ENCODE measurements around the gene CFAP69. TPM values are rescaled to one million over a fixed set of nuclear protein-coding genes. Genes with fewer than 3 reads are reported as not detected.

Gene CFAP69
- total RNA-seq, 1 experiment from 2014 or later: 15.0 TPM

DNA sequence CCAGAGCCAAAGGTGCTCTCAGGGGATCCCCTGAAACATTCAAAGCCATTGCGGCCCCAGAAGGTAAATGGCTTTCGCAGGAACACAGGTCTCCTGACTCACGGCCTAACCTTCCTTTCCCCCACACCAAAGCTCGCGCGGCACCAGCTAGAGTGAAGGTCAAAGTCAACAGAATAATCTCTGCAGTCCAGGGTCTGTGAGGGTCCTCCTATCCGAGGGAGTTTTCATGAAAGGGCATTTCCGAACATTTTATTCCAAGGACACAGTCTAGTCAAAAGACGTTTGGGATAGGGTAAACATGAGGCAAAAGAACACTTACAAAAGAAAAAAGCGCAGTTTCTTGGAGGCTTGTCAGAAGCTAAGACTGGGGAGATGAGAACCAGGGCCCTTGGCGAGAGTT, 34.0 kb upstream of the CFAP69 start:
- Histone ChIP-seq H3K4me1 (replicated peaks; ENCODE audit: insufficient read depth) (peaks cover 9% of the 10 kb centered on the region), H3K27me3 (ENCODE audit: insufficient read depth, low read depth) (no peaks in the 10 kb centered on the region), H3K36me3 (ENCODE audit: low read depth) (no peaks in the 10 kb centered on the region), H3K9me3 (ENCODE audit: insufficient read depth, low read depth) (no peaks in the 10 kb centered on the region), H2AFZ (peak overlapping the region; percentile 98), H3K4me3 (peak overlapping the region; percentile 94), H3K4me2 (peak overlapping the region; percentile 97), H3K27ac (no peak overlapping the region), H3K79me2 (ENCODE audit: low read depth) (no peaks in the 10 kb centered on the region), H3K9me2 (ENCODE audit: insufficient read depth) (no peaks in the 10 kb centered on the region), H3F3A (ENCODE audit: insufficient read depth, low read depth) (no peaks in the 10 kb centered on the region), H4K20me1 (ENCODE audit: insufficient read depth) (no peaks in the 10 kb centered on the region)
- TSS peak; percentile 98 for BruUV-seq (replicated peaks)
- ChIA-PET POLR2A (ENCODE audit: unreplicated experiment) (interaction anchor here (0.6 to 0.8 kb wide), 2 partner anchors 23 to 32 kb away, joined by 5 to 6 read pairs; no protein-coding TSS in a partner anchor), CTCF (interaction anchor here (0.7 to 1.3 kb wide), 6 partner anchors 23 to 217 kb away, joined by 3 to 20 read pairs (median 4); partner anchors contain the start of gene STEAP1)
- peak in 1 of 2 experiments; percentile 9 for DNase-seq
- intact Hi-C loops (cut with micrococcal nuclease; ENCODE audit: unreplicated experiment): loop anchor here (1.0 to 2.0 kb wide), 3 partner anchors 30 to 57 kb away; partner anchors contain the start of genes CFAP69 and STEAP1
- TF ChIP-seq, protein P1, sequence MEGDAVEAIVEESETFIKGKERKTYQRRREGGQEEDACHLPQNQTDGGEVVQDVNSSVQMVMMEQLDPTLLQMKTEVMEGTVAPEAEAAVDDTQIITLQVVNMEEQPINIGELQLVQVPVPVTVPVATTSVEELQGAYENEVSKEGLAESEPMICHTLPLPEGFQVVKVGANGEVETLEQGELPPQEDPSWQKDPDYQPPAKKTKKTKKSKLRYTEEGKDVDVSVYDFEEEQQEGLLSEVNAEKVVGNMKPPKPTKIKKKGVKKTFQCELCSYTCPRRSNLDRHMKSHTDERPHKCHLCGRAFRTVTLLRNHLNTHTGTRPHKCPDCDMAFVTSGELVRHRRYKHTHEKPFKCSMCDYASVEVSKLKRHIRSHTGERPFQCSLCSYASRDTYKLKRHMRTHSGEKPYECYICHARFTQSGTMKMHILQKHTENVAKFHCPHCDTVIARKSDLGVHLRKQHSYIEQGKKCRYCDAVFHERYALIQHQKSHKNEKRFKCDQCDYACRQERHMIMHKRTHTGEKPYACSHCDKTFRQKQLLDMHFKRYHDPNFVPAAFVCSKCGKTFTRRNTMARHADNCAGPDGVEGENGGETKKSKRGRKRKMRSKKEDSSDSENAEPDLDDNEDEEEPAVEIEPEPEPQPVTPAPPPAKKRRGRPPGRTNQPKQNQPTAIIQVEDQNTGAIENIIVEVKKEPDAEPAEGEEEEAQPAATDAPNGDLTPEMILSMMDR (conservative IDR thresholded peaks at IDR 0.05): no peak
- no peak for TF ChIP-seq EZH2 (IDR thresholded peaks at IDR 0.05; ENCODE audit: low read depth)

DNA sequence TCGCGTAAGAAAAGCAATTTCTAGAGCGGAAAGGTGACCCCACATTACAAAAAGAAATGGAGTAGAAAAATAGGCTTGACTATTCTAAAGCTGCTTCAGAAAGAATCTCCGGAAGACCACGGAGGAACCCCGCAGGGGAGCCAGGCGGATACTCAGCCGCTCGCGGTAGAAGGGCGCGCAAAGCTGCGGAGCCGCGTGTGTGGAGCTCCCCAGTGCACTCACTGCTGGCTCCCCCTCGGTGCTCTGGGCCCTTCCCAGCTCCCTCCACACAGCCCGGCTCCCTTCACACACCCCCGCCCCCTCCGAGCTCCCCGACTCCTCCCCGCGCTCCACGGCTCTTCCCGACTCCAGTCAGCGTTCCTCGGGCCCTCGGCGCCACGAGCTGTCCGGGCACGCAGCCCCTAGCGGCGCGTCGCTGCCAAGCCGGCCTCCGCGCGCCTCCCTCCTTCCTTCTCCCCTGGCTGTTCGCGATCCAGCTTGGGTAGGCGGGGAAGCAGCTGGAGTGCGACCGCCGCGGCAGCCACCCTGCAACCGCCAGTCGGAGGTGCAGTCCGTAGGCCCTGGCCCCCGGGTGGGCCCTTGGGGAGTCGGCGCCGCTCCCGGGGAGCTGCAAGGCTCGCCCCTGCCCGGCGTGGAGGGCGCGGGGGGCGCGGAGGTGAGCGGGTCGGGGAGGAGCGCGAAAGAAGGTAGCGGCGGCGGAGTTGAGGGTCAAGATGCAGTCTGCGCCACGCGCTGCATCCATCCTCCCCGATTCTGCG, 33.4 kb upstream of the CFAP69 start, which contains the start of gene STEAP2:
Gene STEAP2, plus strand, starts transcription at position 350 of the 758 bp plus-strand sequence. CDS start 13,343 bp downstream, outside the sequence.
- Histone ChIP-seq H2AFZ (peak within 1 kb of the TSS; percentile 98), H3K4me1 (replicated peaks; ENCODE audit: insufficient read depth) (peaks cover 9% of the 10 kb centered on the region), H3K79me2 (ENCODE audit: low read depth) (no peaks in the 10 kb centered on the region), H4K20me1 (ENCODE audit: insufficient read depth) (no peaks in the 10 kb centered on the region), H3K4me2 (peak within 1 kb of the TSS; percentile 97), H3K27me3 (ENCODE audit: insufficient read depth, low read depth) (no peaks in the 10 kb centered on the region), H3K9me2 (ENCODE audit: insufficient read depth) (no peaks in the 10 kb centered on the region), H3K36me3 (ENCODE audit: low read depth) (no peaks in the 10 kb centered on the region), H3K4me3 (peak within 1 kb of the TSS; percentile 94), H3K9me3 (ENCODE audit: insufficient read depth, low read depth) (no peaks in the 10 kb centered on the region), H3K27ac (peak within 1 kb of the TSS; percentile 31; the same call in 1 of the 2 replicates), H3F3A (ENCODE audit: insufficient read depth, low read depth) (no peaks in the 10 kb centered on the region)
- no peak for TF ChIP-seq EZH2 (IDR thresholded peaks at IDR 0.05; ENCODE audit: low read depth)
- TF ChIP-seq, protein P1 (conservative IDR thresholded peaks at IDR 0.05): peak; percentile 65
- BruUV-seq (replicated peaks): no TSS peak
- ChIA-PET POLR2A (ENCODE audit: unreplicated experiment) (interaction anchor here (0.6 to 0.8 kb wide), 4 partner anchors 24 to 1914 kb away, joined by 4 to 19 read pairs (median 6); no protein-coding TSS in a partner anchor), CTCF (interaction anchor here (0.6 to 1.3 kb wide), 8 partner anchors 23 to 216 kb away, joined by 3 to 20 read pairs (median 4); partner anchors contain the start of gene STEAP1)
- DNase-seq: peak; percentile 77 to 93
- intact Hi-C loops (cut with micrococcal nuclease; ENCODE audit: unreplicated experiment): loop anchor here (1.0 to 2.0 kb wide), 3 partner anchors 31 to 57 kb away; partner anchors contain the start of genes CFAP69 and STEAP1

DNA sequence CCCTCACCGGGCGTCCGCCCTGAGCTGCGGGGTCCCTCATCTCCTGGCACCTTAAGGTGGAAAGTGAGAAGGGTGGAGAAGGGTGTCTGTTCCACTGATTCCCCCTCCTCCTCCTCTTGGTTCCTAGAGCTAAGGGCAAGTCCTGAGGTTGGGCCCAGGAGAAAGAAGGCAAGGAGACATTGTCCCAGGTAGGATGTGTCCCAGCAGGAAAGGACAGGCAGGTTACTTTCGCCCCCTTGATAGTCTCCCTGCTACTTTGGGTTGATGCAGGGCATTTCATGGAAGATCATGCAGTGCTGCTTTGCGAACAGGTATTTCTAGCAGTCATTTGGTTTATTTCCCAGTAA, 32.9 kb upstream of the CFAP69 start:
- intact Hi-C loops (cut with micrococcal nuclease; ENCODE audit: unreplicated experiment): no loop called here
- peak overlapping the region; percentile 97 for H3K4me2 ChIP-seq
- peaks cover 9% of the 10 kb centered on the region for H3K4me1 ChIP-seq (replicated peaks; ENCODE audit: insufficient read depth)
- TF ChIP-seq, protein P1 (conservative IDR thresholded peaks at IDR 0.05): no peak
- TF ChIP-seq EZH2 (IDR thresholded peaks at IDR 0.05; ENCODE audit: low read depth): no peak
- DNase-seq: no peak
- H3K9me3 ChIP-seq (ENCODE audit: insufficient read depth, low read depth): no peaks in the 10 kb centered on the region
- H3F3A ChIP-seq (ENCODE audit: insufficient read depth, low read depth): no peaks in the 10 kb centered on the region
- no peaks in the 10 kb centered on the region for H3K27me3 ChIP-seq (ENCODE audit: insufficient read depth, low read depth)
- peak overlapping the region; percentile 94 for H3K4me3 ChIP-seq
- no peaks in the 10 kb centered on the region for H4K20me1 ChIP-seq (ENCODE audit: insufficient read depth)
- no TSS peak for BruUV-seq (replicated peaks)
- H3K9me2 ChIP-seq (ENCODE audit: insufficient read depth): no peaks in the 10 kb centered on the region
- H3K36me3 ChIP-seq (ENCODE audit: low read depth): no peaks in the 10 kb centered on the region
- H3K79me2 ChIP-seq (ENCODE audit: low read depth): no peaks in the 10 kb centered on the region
- H2AFZ ChIP-seq: peak overlapping the region; percentile 98
- H3K27ac ChIP-seq: no peak overlapping the region
- ChIA-PET CTCF (interaction anchor here (0.6 to 1.3 kb wide), 6 partner anchors 23 to 216 kb away, joined by 3 to 20 read pairs (median 4); partner anchors contain the start of gene STEAP1), POLR2A (ENCODE audit: unreplicated experiment) (interaction anchor here (0.6 kb wide), 2 partner anchors 497 to 1915 kb away, joined by 4 to 19 read pairs; no protein-coding TSS in a partner anchor)

All from PC-9 (cell line).